Activated effector memory CD4-positive, alpha-beta T cell treated with Interleukin-2 at 50 U/mL for 16 hours (primary cell): ENCODE results near the gene TXNDC12.

Experiments
- DNase-seq: peaks from one replicate; pipeline ENCODE4 v3.0.0-alpha.2; 2020

TXNDC12 gene

GRCh38 chr1:51990478-51990965 is 64.5 kb downstream of the TXNDC12 start, which contains the start of gene RAB3B:
Gene RAB3B (minus strand): TSS chr1:51990700. CDS start chr1:51977117, 13,583 bp downstream.
- peak; percentile 57 for DNase-seq

DNA sequence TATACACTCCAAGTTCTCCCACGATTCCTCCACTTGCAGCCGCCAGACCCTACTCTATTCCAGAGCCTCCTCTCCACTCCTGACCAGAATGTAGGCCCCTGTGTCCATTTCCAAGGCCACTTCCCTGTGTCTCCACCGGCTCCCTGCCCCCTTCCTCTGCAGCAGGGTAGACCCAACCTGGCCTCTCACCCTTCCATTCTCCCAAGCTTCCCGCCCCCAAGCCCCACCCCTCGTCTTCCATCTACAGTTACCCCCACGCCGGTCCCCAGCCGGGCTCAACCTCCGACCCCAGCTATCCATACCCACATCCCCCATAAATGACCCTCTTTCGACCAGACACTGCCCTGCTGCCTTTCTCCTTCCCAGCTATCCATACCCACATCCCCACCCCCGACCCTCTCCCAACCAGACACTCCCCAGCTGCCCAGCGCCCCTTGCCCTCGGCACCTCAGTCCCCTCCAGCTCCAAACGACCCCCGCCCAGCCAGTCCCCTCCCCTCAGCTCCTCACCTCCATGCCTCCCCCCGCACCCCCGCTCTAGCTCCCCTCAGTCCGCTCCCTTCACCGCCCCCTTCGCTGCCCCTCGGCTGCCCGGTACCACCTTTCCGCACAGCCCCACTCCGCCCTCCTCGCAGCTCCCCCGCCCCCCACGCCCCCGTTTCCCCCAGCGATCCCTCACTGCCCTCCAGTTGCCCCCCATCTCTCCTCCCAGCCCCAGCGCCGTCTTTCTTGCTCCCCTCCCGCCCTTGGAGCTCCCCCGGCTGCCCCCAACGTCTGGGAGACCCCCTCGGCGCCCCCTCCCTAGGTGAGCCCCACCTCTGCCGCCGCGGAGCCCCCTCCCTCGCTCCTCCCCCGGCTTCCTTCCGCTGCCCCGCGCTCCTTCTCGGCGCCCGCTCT is 65.2 kb downstream of the TXNDC12 start:
- no peak for DNase-seq

DNA sequence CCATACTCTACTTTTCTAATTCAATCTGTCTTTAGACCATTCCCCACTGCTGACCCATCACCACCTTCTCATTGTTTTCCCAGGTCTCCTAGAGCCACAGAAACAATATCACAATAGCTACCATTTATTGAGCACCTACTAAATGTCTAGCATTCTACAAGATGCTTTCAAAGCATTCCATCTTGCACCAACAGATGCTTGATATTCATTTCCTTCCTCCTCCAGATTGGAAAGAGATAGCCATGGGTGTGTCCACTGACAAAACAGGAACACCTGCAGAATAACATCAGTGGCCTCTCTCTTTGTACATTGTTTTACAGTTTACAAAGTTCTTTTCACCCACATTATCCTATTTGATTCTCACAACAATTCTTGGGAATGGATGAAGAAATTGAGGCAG is 66.7 kb downstream of the TXNDC12 start:
- no peak for DNase-seq

DNA sequence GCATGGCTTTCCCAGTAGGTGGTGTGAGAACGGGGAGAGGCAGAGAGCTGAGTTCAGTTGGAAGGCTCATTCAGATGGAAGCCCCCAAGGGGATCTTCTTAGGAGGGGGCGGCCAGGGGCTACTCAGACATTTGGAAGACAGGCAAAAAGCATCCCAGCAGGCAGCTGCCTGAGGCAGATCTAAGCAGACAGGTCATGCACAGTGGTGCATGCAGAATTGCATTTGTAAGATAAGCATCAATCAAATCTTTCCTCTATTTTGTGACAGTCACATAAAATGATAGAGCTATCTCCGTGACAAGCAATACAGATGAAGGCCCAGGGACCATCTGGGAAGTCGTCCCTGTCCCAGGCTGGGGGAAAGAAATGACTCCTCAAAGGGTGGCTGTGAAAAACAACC is 68.3 kb downstream of the TXNDC12 start:
- no peak for DNase-seq

- no peak for DNase-seq
Measured at GRCh38 chr1:51982161-51982560, 72.8 kb downstream of the TXNDC12 start.

GRCh38 chr1:51981555-51981954 is 73.4 kb downstream of the TXNDC12 start:
- no peak for DNase-seq

- DNase-seq: no peak
Measured at GRCh38 chr1:51978099-51978498, 76.9 kb downstream of the TXNDC12 start.

DNA sequence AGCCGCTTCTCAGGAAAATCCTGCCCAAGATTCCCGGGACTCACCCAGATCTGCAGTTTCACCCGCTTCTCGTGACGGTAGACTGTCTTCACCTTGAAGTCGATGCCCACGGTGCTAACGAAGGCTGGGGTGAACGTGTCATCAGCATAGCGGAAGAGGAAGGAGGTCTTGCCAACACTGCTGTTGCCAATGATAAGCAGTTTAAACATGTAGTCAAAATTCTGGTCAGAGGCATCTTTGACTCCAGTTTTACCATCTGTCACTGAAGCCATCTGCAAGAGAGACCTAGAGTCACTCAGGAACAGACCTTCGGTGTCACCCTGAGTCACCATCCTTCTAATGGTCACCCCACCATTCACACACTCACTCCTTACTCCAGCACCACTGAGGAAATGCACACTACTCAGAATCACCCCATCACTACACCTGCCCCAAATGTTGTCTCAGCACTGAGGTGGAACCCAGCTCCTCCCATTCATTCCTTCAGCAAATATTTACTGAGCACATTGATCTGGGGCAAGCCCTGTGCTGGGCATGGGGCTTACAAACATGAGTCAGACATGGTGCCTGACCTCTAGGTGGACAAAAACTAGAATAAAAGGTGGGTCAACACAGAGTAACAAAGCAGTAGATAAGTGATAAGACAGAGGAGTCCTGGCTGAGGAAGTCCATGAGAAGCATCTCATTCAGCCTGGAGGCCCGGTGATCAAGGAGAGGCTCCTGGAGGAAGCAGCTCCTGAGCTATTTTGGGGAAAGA is 78.0 kb downstream of the TXNDC12 start:
- DNase-seq: no peak

- no peak for DNase-seq
Measured at GRCh38 chr1:51973587-51974474, 81.2 kb downstream of the TXNDC12 start.
